Body of pancreas (tissue), 4 donors: ENCODE data around the gene INTS11.

Source experiments
- CTCF ChIP-seq, 7 experiments: fragments of 450-650 bp in 4 of 7; fragments of 200-600 bp in 3 of 7; sonication (generic) in 3 of 7; IDR thresholded peaks; one replicate each; pipeline ENCODE4 v1.5.1; 2016 to 2019; ENCODE audit warnings: antibody characterized with exemption in 7 of 7
- POLR2A ChIP-seq, 3 donors: fragments of 450-650 bp; IDR thresholded peaks; one replicate each; pipeline ENCODE4 v1.6.1; 2016; ENCODE audit warnings: antibody characterized with exemption in 3 of 3, mild to moderate bottlenecking in 2 of 3

- TF ChIP-seq CTCF (IDR thresholded peaks at IDR 0.05) (no peak), POLR2A (IDR thresholded peaks at IDR 0.05) (no peak)
Measured at GRCh38 chr1:1292851-1293250, 31.6 kb downstream of the INTS11 start.
